ENCODE data around the gene FRRS1. TPM values are rescaled to one million over a fixed set of nuclear protein-coding genes. Genes with fewer than 3 reads are reported as not detected.

Gene FRRS1
- total and polyA plus RNA-seq, 10 of the 15 experiments (the other 5 are each of a cell fraction or from before 2014, with no cell fraction given) = 0.13 to 18.9 (median 8.0) TPM

DNA sequence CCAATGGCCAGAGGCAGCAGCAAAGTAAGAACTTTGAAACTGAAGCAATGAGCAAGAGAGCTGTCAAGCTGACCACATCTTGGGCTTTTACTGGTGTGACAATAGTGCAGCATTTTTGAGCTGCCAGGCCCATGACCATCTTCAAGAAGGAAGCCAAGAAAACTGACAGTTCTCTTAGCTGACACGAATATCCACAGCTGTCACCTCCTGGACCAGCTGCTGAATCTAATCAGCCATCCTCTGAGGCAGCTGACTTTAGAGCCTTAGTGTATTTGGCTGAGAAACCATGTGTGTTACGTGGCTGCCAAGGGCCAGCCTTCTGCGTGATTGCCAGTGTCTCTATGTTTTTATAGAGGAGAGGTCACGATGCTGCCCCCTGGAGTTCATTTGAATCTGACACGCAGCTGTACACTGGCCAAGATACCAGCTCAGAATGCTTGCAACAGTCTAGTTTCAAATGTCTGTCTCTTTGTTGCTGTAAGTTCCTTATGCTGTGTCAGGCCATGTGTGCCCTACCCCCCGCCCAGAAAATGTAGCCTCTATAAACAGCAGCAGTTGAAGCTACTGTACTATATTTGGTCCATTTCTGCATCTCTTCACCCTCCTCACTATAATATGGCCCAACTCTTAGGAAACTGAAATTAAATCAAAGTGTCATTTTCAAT is 80.8 kb downstream of the FRRS1 start:
- in situ Hi-C loops (cut with MboI) (no loop called here), intact Hi-C loops (cut with micrococcal nuclease; ENCODE audit: unreplicated experiment) (loop anchor here (1.0 to 10.0 kb wide), 3 partner anchors 198 to 505 kb away; no protein-coding TSS in a partner anchor)
- peak; percentile 13 for DNase-seq (ENCODE audit: low read depth, low spot score)
- no TSS peak for BruUV-seq (replicated peaks)
- ChIA-PET POLR2A (no interaction called here), RAD21 (ENCODE audit: unreplicated experiment) (interaction anchor here (0.7 to 1.2 kb wide), 7 partner anchors 9 to 505 kb away, joined by 3 to 4 read pairs (median 3); no protein-coding TSS in a partner anchor), CTCF (interaction anchor here (0.6 to 2.4 kb wide), 37 partner anchors 9 to 510 kb away, joined by 3 to 21 read pairs (median 4); partner anchors contain the start of gene PALMD), SMC1A (ENCODE audit: uncharacterized antibody, unreplicated experiment) (interaction anchor here (0.9 to 2.3 kb wide), 7 partner anchors 12 to 892 kb away, joined by 3 to 8 read pairs (median 6); no protein-coding TSS in a partner anchor)
- H3K9ac ChIP-seq (ENCODE audit: control insufficient read depth, insufficient read depth, low read length) = no peak overlapping the region
- no peaks in the 10 kb centered on the region for H3K9me3 ChIP-seq (replicated peaks; ENCODE audit: control insufficient read depth, insufficient read depth, low read length)
- peak overlapping the region; percentile 76 for H2AFZ ChIP-seq (ENCODE audit: control insufficient read depth, low read depth, low read length)
- peak; percentile 54 for FAIRE-seq
- no peak overlapping the region for H3K4me3 ChIP-seq
- H3K27me3 ChIP-seq (replicated peaks in 1 of 2; ENCODE audit: control insufficient read depth in 2 of 2, insufficient read depth in 2 of 2, low read length in 1 of 2) = no peaks in the 10 kb centered on the region
- peak; percentile 98 for ATAC-seq
- no peak overlapping the region for H3K27ac ChIP-seq (ENCODE audit: control insufficient read depth, insufficient read depth)
- no peaks in the 10 kb centered on the region for H3K36me3 ChIP-seq (ENCODE audit: control insufficient read depth in 2 of 2, insufficient read depth in 2 of 2, low read length in 1 of 2)
- 15% methylated on average over 6 of the region's 6 CpGs for WGBS (ENCODE audit: insufficient coverage, insufficient replicate concordance, low lambda C conversion rate, missing lambda C conversion rate)
- H3K4me1 ChIP-seq (ENCODE audit: control insufficient read depth, insufficient read depth, low read length) = no peaks in the 10 kb centered on the region
- no peak overlapping the region for H3K4me2 ChIP-seq (ENCODE audit: control insufficient read depth, insufficient read depth)
- H3K79me2 ChIP-seq (ENCODE audit: control insufficient read depth, insufficient read depth, low read length) = no peaks in the 10 kb centered on the region
- H4K20me1 ChIP-seq (ENCODE audit: control insufficient read depth, insufficient read depth) = no peaks in the 10 kb centered on the region
- no peak for TF ChIP-seq SPI1 (IDR thresholded peaks at IDR 0.05; ENCODE audit: borderline replicate concordance, insufficient read depth, low read depth, low read length)
- no peak for TF ChIP-seq LARP7 (IDR thresholded peaks at IDR 0.05)
- TF ChIP-seq SUPT20H (IDR thresholded peaks at IDR 0.05; ENCODE audit: borderline replicate concordance, control insufficient read depth, low read depth, low read length) = no peak
- no peak for TF ChIP-seq SMARCA5 (IDR thresholded peaks at IDR 0.05)
- no peak for TF ChIP-seq TARDBP (IDR thresholded peaks at IDR 0.05; ENCODE audit: borderline replicate concordance)
- TF ChIP-seq ZNF217 (IDR thresholded peaks at IDR 0.05) = no peak
- no peak for TF ChIP-seq NR2C1 (IDR thresholded peaks at IDR 0.05)
- no peak for TF ChIP-seq ZNF24 (IDR thresholded peaks at IDR 0.05)
- TF ChIP-seq SMC3 (IDR thresholded peaks at IDR 0.05; ENCODE audit: borderline replicate concordance, low read length) = peak; percentile 57
- TF ChIP-seq RB1 (IDR thresholded peaks at IDR 0.05; ENCODE audit: borderline replicate concordance) = no peak
- peak; percentile 52 for TF ChIP-seq RAD21 (IDR thresholded peaks at IDR 0.05; ENCODE audit: insufficient read depth, low read depth, low read length)
- no peak for TF ChIP-seq RBBP5 (conservative IDR thresholded peaks at IDR 0.05)
- TF ChIP-seq, protein P1, sequence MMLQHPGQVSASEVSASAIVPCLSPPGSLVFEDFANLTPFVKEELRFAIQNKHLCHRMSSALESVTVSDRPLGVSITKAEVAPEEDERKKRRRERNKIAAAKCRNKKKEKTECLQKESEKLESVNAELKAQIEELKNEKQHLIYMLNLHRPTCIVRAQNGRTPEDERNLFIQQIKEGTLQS (IDR thresholded peaks at IDR 0.05; ENCODE audit: borderline replicate concordance, extremely low read depth, low read depth, low read length) = no peak
- no peak for TF ChIP-seq ZBTB33 (IDR thresholded peaks at IDR 0.05)
- TF ChIP-seq JUNB (IDR thresholded peaks at IDR 0.05) = no peak
- TF ChIP-seq NFXL1 (IDR thresholded peaks at IDR 0.05; ENCODE audit: borderline replicate concordance) = no peak
- no peak for TF ChIP-seq TAF1 (IDR thresholded peaks at IDR 0.05; ENCODE audit: borderline replicate concordance, low read depth, low read length)
- TF ChIP-seq ATF7 (IDR thresholded peaks at IDR 0.05; ENCODE audit: low read depth) = no peak
- TF ChIP-seq SRF (IDR thresholded peaks at IDR 0.05; ENCODE audit: low read depth in 2 of 2, low read length in 2 of 2) = no peak
- TF ChIP-seq MTA3 (IDR thresholded peaks at IDR 0.05; ENCODE audit: borderline replicate concordance, low read length) = no peak
- TF ChIP-seq BACH1 (IDR thresholded peaks at IDR 0.05; ENCODE audit: borderline replicate concordance) = no peak
- TF ChIP-seq CREM (IDR thresholded peaks at IDR 0.05; ENCODE audit: low read depth) = peak; percentile 22; the same call in 1 of the 2 replicates
- no peak for TF ChIP-seq NFIC (IDR thresholded peaks at IDR 0.05; ENCODE audit: low read depth, low read length)
- no peak for TF ChIP-seq SREBF2 (IDR thresholded peaks at IDR 0.05; ENCODE audit: low read length)
- no peak for TF ChIP-seq DPF2 (IDR thresholded peaks at IDR 0.05)
- no peak for TF ChIP-seq SP1 (IDR thresholded peaks at IDR 0.05; ENCODE audit: low read depth, low read length)
